Measurements from ENCODE around the gene ACVR1B. TPM values are rescaled to one million over a fixed set of nuclear protein-coding genes. Genes with fewer than 3 reads are reported as not detected.
A peak's percentile ranks its signal among the peaks of the same experiment; 100 is the strongest.

Gene ACVR1B
- total and polyA plus RNA-seq, 2 experiments from 2014 or later: 5.7 to 22.4 TPM

DNA sequence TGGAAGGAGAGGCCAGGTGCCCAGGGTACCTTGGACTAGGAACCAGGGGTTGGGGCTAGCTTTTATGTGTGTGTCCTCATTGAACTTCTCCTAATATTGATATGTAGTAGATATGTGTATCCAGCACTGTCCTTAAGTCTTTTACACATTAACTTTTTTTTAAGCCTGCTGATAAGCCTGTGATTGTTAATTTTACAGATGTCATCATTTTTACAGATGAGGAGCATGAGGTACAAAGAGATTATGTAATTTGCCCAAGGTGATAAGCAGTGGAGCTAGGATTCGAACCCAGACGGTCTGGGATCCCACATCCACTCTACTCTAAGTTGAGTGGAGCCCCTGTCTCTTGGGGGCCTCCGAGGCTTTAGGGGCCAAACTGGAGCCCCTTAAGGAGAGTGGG is 89.5 kb downstream of the ACVR1B start:
- H3K9me2 ChIP-seq (replicated peaks; ENCODE audit: insufficient read depth): no peaks in the 10 kb centered on the region
- H3K27ac ChIP-seq: no peak overlapping the region
- H3K9me3 ChIP-seq (ENCODE audit: low read depth): no peaks in the 10 kb centered on the region
- 84% methylated on average over 3 of the region's 3 CpGs for WGBS (ENCODE audit: low lambda C conversion rate, missing lambda C conversion rate)
- TF ChIP-seq EZH2 (IDR thresholded peaks at IDR 0.05; ENCODE audit: borderline replicate concordance) (no peak), EZH2phosphoT487 (IDR thresholded peaks at IDR 0.05; ENCODE audit: low read depth, severe bottlenecking, unreplicated experiment) (no peak)
- TF ChIP-seq, protein P1, sequence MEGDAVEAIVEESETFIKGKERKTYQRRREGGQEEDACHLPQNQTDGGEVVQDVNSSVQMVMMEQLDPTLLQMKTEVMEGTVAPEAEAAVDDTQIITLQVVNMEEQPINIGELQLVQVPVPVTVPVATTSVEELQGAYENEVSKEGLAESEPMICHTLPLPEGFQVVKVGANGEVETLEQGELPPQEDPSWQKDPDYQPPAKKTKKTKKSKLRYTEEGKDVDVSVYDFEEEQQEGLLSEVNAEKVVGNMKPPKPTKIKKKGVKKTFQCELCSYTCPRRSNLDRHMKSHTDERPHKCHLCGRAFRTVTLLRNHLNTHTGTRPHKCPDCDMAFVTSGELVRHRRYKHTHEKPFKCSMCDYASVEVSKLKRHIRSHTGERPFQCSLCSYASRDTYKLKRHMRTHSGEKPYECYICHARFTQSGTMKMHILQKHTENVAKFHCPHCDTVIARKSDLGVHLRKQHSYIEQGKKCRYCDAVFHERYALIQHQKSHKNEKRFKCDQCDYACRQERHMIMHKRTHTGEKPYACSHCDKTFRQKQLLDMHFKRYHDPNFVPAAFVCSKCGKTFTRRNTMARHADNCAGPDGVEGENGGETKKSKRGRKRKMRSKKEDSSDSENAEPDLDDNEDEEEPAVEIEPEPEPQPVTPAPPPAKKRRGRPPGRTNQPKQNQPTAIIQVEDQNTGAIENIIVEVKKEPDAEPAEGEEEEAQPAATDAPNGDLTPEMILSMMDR (IDR thresholded peaks at IDR 0.05; ENCODE audit: poor library complexity): no peak
- H3K36me3 ChIP-seq (replicated peaks; ENCODE audit: insufficient read depth, low read depth): no peaks in the 10 kb centered on the region
- no peak overlapping the region for H3K4me2 ChIP-seq
- no peaks in the 10 kb centered on the region for H3K4me1 ChIP-seq (ENCODE audit: insufficient read depth)
- H3K79me2 ChIP-seq: peaks cover 10% of the 10 kb centered on the region
- no peak overlapping the region for H3K4me3 ChIP-seq
- no peaks in the 10 kb centered on the region for H3K27me3 ChIP-seq
- H4K20me1 ChIP-seq (ENCODE audit: insufficient read depth, poor library complexity, severe bottlenecking): peaks cover 2% of the 10 kb centered on the region
- no peak overlapping the region for H2AFZ ChIP-seq
- no peak for DNase-seq (ENCODE audit: low spot score)

DNA sequence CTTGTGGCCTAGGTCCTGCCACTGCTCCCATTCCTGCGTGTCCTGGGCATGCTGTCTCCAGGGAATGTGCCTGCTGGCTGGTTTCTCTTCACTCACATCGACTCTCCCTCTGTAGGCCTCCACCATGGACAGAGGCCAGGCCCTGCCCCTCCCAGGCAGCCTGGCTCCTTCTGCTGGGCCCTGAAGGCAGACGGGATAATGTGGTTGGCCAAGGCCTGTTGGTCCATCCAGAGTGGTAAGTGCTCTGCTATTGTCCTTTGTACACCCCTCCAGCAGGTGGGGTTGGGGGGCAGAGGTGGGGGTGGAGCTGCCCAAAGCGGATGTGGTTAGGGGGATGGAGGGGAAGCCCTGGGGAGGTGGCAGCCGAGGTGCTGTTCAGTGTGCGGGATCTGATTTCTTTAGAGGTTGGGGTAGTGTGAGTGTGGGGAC is 90.2 kb downstream of the ACVR1B start:
- Histone ChIP-seq H3K79me2 (peaks cover 10% of the 10 kb centered on the region), H3K9me3 (ENCODE audit: low read depth) (no peaks in the 10 kb centered on the region), H2AFZ (no peak overlapping the region), H3K4me2 (no peak overlapping the region), H3K36me3 (replicated peaks; ENCODE audit: insufficient read depth, low read depth) (no peaks in the 10 kb centered on the region), H3K4me1 (ENCODE audit: insufficient read depth) (no peaks in the 10 kb centered on the region), H3K4me3 (no peak overlapping the region), H3K9me2 (replicated peaks; ENCODE audit: insufficient read depth) (no peaks in the 10 kb centered on the region), H4K20me1 (ENCODE audit: insufficient read depth, poor library complexity, severe bottlenecking) (peaks cover 2% of the 10 kb centered on the region), H3K27ac (no peak overlapping the region), H3K27me3 (no peaks in the 10 kb centered on the region)
- TF ChIP-seq EZH2 (IDR thresholded peaks at IDR 0.05; ENCODE audit: borderline replicate concordance): no peak
- TF ChIP-seq, protein P1 (IDR thresholded peaks at IDR 0.05; ENCODE audit: poor library complexity): no peak
- TF ChIP-seq EZH2phosphoT487 (IDR thresholded peaks at IDR 0.05; ENCODE audit: low read depth, severe bottlenecking, unreplicated experiment): no peak
- WGBS (ENCODE audit: low lambda C conversion rate, missing lambda C conversion rate): 52% methylated on average over 3 of the region's 6 CpGs
- DNase-seq (ENCODE audit: low spot score): peak; percentile 60

DNA sequence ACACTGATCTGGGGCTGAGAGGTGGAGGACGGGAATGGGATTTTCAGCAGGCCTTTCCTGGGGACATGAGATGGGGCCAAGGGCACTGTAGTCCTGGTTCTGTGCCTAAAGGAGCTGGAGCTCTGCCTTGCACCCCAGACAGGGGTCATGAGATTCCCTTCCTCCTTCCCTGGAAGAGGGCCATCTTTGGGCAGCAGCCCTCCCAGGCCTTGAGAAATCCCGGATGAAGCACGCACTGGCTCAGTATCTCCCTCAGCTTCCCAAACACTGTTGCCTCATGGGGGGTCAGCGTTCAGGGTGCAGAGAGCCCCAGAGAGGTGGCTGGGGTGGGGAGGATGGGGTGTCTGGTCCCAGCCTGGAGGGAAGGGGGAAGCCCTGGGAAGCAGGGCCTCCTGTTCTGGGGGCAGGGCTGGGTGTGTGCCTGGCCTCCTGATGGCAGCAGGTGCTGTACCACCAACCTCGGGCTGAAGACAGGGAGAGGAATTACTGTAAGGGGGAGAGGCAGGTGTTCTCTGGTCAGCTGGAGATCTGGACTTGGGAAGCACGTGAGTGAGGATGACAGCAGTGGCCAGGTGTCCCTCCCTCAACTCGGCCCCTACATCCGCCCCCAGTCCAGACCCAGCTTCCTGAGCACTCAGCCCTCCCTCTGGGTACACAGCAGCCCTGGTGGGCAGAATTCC is 91.3 kb downstream of the ACVR1B start:
- no peak for DNase-seq (ENCODE audit: low spot score)
- Histone ChIP-seq H3K4me2 (no peak overlapping the region), H3K4me1 (ENCODE audit: insufficient read depth) (no peaks in the 10 kb centered on the region), H3K9me2 (replicated peaks; ENCODE audit: insufficient read depth) (no peaks in the 10 kb centered on the region), H3K36me3 (replicated peaks; ENCODE audit: insufficient read depth, low read depth) (no peaks in the 10 kb centered on the region), H2AFZ (no peak overlapping the region), H3K79me2 (peaks cover 10% of the 10 kb centered on the region), H3K4me3 (no peak overlapping the region), H3K27ac (no peak overlapping the region), H3K9me3 (ENCODE audit: low read depth) (no peaks in the 10 kb centered on the region), H3K27me3 (no peaks in the 10 kb centered on the region), H4K20me1 (ENCODE audit: insufficient read depth, poor library complexity, severe bottlenecking) (peaks cover 2% of the 10 kb centered on the region)
- no peak for TF ChIP-seq EZH2phosphoT487 (IDR thresholded peaks at IDR 0.05; ENCODE audit: low read depth, severe bottlenecking, unreplicated experiment)
- no peak for TF ChIP-seq EZH2 (IDR thresholded peaks at IDR 0.05; ENCODE audit: borderline replicate concordance)
- TF ChIP-seq, protein P1 (IDR thresholded peaks at IDR 0.05; ENCODE audit: poor library complexity): no peak
- 93% methylated on average over 7 of the region's 8 CpGs for WGBS (ENCODE audit: low lambda C conversion rate, missing lambda C conversion rate)
